ENCODE results near the gene TSPAN31.
A peak's percentile ranks its signal among the peaks of the same experiment; 100 is the strongest.

TSPAN31 gene

GRCh38 chr12:57725851-57726150 is 19.0 kb upstream of the TSPAN31 start:
- H3K27ac ChIP-seq (ENCODE audit: low read depth, low read length), result no peak overlapping the region

GRCh38 chr12:57726151-57726883 is 18.5 kb upstream of the TSPAN31 start:
- no peak overlapping the region for H3K27ac ChIP-seq (ENCODE audit: low read depth, low read length)
- no peak for TF ChIP-seq EZH2phosphoT487 (IDR thresholded peaks at IDR 0.05; ENCODE audit: borderline replicate concordance, low read length)
- TF ChIP-seq CTCF (IDR thresholded peaks at IDR 0.05; ENCODE audit: low read depth, low read length, poor library complexity, severe bottlenecking), result peak; percentile 44
- H3K4me2 ChIP-seq (ENCODE audit: low read length), result no peak overlapping the region
- H3K9me2 ChIP-seq (replicated peaks; ENCODE audit: control insufficient read depth, low read length), result no peaks in the 10 kb centered on the region
- peaks cover 11% of the 10 kb centered on the region; the same call in 1 of the 2 replicates for H3F3A ChIP-seq (ENCODE audit: control insufficient read depth, insufficient read depth)
- H3K4me1 ChIP-seq (ENCODE audit: control insufficient read depth, low read length), result peaks cover 15% of the 10 kb centered on the region
- peaks cover 34% of the 10 kb centered on the region for H3K36me3 ChIP-seq (ENCODE audit: control insufficient read depth, low read length)
- H3K27me3 ChIP-seq (ENCODE audit: control insufficient read depth, low read length), result no peaks in the 10 kb centered on the region
- H4K20me1 ChIP-seq (ENCODE audit: control insufficient read depth, insufficient read depth, low read depth, low read length), result no peaks in the 10 kb centered on the region
- no peaks in the 10 kb centered on the region for H3K79me2 ChIP-seq (ENCODE audit: control insufficient read depth, low read length)
- H3K9me3 ChIP-seq (ENCODE audit: control insufficient read depth, insufficient read depth, low read length), result no peaks in the 10 kb centered on the region
- H3K4me3 ChIP-seq (ENCODE audit: low read length), result no peak overlapping the region

More at GRCh38 chr12:57725851-57726150, 19.0 kb upstream of the TSPAN31 start:
- Histone ChIP-seq H3K27me3 (ENCODE audit: control insufficient read depth, low read length) (no peaks in the 10 kb centered on the region), H3K9me3 (ENCODE audit: control insufficient read depth, insufficient read depth, low read length) (no peaks in the 10 kb centered on the region), H3K79me2 (ENCODE audit: control insufficient read depth, low read length) (no peaks in the 10 kb centered on the region), H3K4me3 (ENCODE audit: low read length) (no peak overlapping the region), H3K36me3 (ENCODE audit: control insufficient read depth, low read length) (peaks cover 32% of the 10 kb centered on the region), H4K20me1 (ENCODE audit: control insufficient read depth, insufficient read depth, low read depth, low read length) (no peaks in the 10 kb centered on the region), H3K4me1 (ENCODE audit: control insufficient read depth, low read length) (peaks cover 15% of the 10 kb centered on the region), H3K9me2 (replicated peaks; ENCODE audit: control insufficient read depth, low read length) (no peaks in the 10 kb centered on the region), H3F3A (ENCODE audit: control insufficient read depth, insufficient read depth) (peaks cover 11% of the 10 kb centered on the region; the same call in 1 of the 2 replicates), H3K4me2 (ENCODE audit: low read length) (no peak overlapping the region)
- TF ChIP-seq EZH2phosphoT487 (IDR thresholded peaks at IDR 0.05; ENCODE audit: borderline replicate concordance, low read length), result no peak
- TF ChIP-seq CTCF (IDR thresholded peaks at IDR 0.05; ENCODE audit: low read depth, low read length, poor library complexity, severe bottlenecking), result no peak

DNA sequence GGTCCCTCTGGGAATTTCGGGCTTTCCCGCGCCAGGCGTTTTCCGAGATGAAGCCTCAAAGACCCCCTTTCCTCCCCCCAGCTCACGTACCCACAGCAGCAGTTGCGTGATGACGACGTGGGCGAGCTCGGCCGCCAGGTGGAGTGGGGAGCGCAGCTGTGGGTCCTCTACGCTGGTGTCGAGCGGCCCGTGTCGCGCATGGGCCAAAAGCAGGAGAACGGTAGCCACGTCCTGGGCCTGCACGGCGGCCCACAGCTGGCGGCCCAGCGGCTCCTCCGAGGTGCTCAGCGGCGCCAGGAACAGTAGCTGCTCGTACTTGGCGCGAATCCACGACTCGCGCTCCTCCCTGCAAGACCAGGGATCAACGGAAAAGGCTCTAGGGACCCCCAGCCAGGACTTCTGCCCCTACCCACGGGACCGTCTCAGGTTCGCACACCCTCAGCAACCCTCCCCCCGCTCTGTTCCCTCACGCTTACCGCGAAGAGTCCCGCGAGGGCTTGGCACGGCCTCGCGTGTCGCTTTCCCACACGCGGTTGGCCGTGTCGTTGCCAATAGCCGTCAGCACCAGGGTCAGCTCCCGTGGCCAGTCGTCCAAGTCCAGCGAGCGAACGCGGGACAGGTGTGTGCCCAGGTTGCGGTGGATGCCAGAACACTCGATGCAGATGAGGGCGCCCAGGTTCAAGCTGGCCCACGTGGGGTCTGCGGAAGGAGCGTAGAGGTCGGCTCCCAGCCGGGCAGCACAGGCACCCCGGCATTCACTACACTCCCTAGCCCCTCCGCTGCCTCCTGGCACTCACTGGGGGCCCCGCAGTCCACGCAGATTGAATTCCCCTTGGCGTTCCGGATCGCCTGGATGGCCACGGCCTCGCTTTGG is 17.7 kb upstream of the TSPAN31 start:
- Histone ChIP-seq H3K9me3 (ENCODE audit: control insufficient read depth, insufficient read depth, low read length) (no peaks in the 10 kb centered on the region), H3K27ac (ENCODE audit: low read depth, low read length) (no peak overlapping the region), H4K20me1 (ENCODE audit: control insufficient read depth, insufficient read depth, low read depth, low read length) (no peaks in the 10 kb centered on the region), H3K4me2 (ENCODE audit: low read length) (no peak overlapping the region), H3K36me3 (ENCODE audit: control insufficient read depth, low read length) (peaks cover 35% of the 10 kb centered on the region), H3F3A (ENCODE audit: control insufficient read depth, insufficient read depth) (peaks cover 11% of the 10 kb centered on the region; the same call in 1 of the 2 replicates), H3K9me2 (replicated peaks; ENCODE audit: control insufficient read depth, low read length) (no peaks in the 10 kb centered on the region), H3K4me3 (ENCODE audit: low read length) (no peak overlapping the region), H3K79me2 (ENCODE audit: control insufficient read depth, low read length) (no peaks in the 10 kb centered on the region), H3K27me3 (ENCODE audit: control insufficient read depth, low read length) (no peaks in the 10 kb centered on the region), H3K4me1 (ENCODE audit: control insufficient read depth, low read length) (peaks cover 15% of the 10 kb centered on the region)
- TF ChIP-seq EZH2phosphoT487 (IDR thresholded peaks at IDR 0.05; ENCODE audit: borderline replicate concordance, low read length) (no peak), CTCF (IDR thresholded peaks at IDR 0.05; ENCODE audit: low read depth, low read length, poor library complexity, severe bottlenecking) (no peak)

All from DOHH2 (cell line).